ENCODE data around the gene ENKD1. TPM values are rescaled to one million over a fixed set of nuclear protein-coding genes. Genes with fewer than 3 reads are reported as not detected.

Gene ENKD1
- total and polyA plus RNA-seq, 2 of the 13 experiments (the other 11 are each of a cell fraction or from before 2014, with no cell fraction given), result 10.8 to 20.8 TPM

- TF ChIP-seq TRIM22 (IDR thresholded peaks at IDR 0.05), result no peak
- no peak for TF ChIP-seq ZNF646 (CRISPR knock-in tag; IDR thresholded peaks at IDR 0.05)
- no peak for TF ChIP-seq POLR2A (IDR thresholded peaks at IDR 0.05; ENCODE audit: insufficient read depth in 1 of 2, low read depth in 2 of 2, low read length in 2 of 2)
- no peak for TF ChIP-seq ZNF550 (CRISPR knock-in tag; IDR thresholded peaks at IDR 0.05; ENCODE audit: borderline replicate concordance)
- TF ChIP-seq KAT7 (CRISPR knock-in tag; IDR thresholded peaks at IDR 0.05; ENCODE audit: borderline replicate concordance), result no peak
- TF ChIP-seq CC2D1A (CRISPR knock-in tag; IDR thresholded peaks at IDR 0.05), result no peak
- TF ChIP-seq BHLHE40 (IDR thresholded peaks at IDR 0.05; ENCODE audit: low read length), result no peak
- TF ChIP-seq PHF5A (CRISPR knock-in tag; IDR thresholded peaks at IDR 0.05; ENCODE audit: low read depth, unreplicated experiment), result no peak
- no peak for TF ChIP-seq MTERF4 (CRISPR knock-in tag; IDR thresholded peaks at IDR 0.05)
- no peak for TF ChIP-seq MED13 (CRISPR knock-in tag; IDR thresholded peaks at IDR 0.05)
- TF ChIP-seq ZNF704 (CRISPR knock-in tag; IDR thresholded peaks at IDR 0.05; ENCODE audit: borderline replicate concordance), result no peak
- TF ChIP-seq PPARG (CRISPR knock-in tag; conservative IDR thresholded peaks at IDR 0.05), result no peak
- TF ChIP-seq ZNF501 (CRISPR knock-in tag; IDR thresholded peaks at IDR 0.05), result no peak
- no peak for TF ChIP-seq EED (CRISPR knock-in tag; IDR thresholded peaks at IDR 0.05)
- 0 out of 2 replicates have a peak, but pooled peaks have one; percentile 53 for TF ChIP-seq ZNF333 (CRISPR knock-in tag; IDR thresholded peaks at IDR 0.05; ENCODE audit: borderline replicate concordance)
- TF ChIP-seq HNF1B (CRISPR knock-in tag; IDR thresholded peaks at IDR 0.05), result no peak
- no peak for TF ChIP-seq NONO (IDR thresholded peaks at IDR 0.05)
- no peak for TF ChIP-seq NONO (CRISPR knock-in tag; conservative IDR thresholded peaks at IDR 0.05)
- TF ChIP-seq SALL2 (CRISPR knock-in tag; IDR thresholded peaks at IDR 0.05), result no peak
- TF ChIP-seq ZNF274 (CRISPR knock-in tag; IDR thresholded peaks at IDR 0.05), result 0 out of 2 replicates have a peak, but pooled peaks have one; percentile 7
Observed at GRCh38 chr16:67660564-67661028, 6.0 kb downstream of the ENKD1 start, which contains the start of gene PARD6A (continued).

Data from HepG2 (cell line).